GM19099 (cell line): ENCODE measurements around the gene SLC2A4.
A peak's percentile ranks its signal among the peaks of the same experiment; 100 is the strongest.

Experiments used
- POLR2A ChIP-seq: IDR thresholded peaks from 3 replicates; pipeline ENCODE4 v1.6.1; 2011; ENCODE audit warnings: low read depth; ENCODE audit not compliant: insufficient read length; ENCODE audit errors: extremely low read depth

SLC2A4 gene

GRCh38 chr17:7306911-7307685, 25.6 kb downstream of the SLC2A4 start, which contains the start of gene EIF5A:
EIF5A (plus strand) TSS chr17:7307628; CDS start chr17:7309636, 2,008 bp downstream.
- TF ChIP-seq POLR2A = peak; percentile 77

DNA sequence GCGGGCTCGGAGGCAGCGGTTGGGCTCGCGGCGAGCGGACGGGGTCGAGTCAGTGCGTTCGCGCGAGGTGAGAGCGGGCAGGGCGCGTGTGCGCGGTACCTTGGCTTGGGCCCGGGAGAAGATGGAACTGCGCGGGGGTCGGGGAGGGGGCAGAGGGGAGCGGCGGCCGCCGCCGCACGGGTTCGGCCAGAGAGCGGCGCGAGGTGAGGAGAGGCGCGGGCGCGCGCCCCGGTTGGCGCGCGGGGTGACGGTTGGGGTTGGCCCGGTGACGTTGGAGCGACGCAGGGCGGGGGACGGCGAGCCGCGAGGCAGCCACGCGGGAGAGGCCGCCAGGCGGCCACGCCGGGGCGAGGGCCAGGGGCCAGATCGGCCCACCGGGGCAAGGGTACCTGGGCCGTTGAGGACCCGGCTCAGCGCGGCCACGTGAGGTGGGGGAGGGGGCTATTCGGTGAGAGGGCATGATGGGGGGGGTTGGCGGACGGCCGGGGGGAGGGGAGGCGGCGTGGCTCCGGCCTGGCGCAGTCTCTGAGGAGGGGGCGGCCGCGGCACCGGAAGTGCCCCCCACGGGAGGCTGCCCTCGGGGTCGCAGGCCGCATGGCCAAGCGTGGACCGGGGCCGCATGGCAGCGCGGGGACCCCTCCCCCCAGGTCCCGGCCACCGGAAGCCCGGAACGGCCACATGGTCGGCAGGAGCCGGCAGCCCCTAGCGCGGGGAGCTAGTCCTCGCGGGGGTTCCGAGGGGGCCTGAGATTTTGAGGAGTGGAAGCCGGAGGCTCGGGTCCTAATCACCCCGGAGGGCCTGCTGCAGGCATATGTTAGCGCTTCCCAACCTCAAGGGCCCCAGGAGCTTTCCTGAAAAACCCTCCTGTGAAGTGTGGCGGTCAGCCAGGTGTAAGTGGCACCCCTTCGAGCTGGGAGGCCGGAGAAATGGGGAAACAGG, 26.4 kb downstream of the SLC2A4 start:
- no peak for TF ChIP-seq POLR2A

DNA sequence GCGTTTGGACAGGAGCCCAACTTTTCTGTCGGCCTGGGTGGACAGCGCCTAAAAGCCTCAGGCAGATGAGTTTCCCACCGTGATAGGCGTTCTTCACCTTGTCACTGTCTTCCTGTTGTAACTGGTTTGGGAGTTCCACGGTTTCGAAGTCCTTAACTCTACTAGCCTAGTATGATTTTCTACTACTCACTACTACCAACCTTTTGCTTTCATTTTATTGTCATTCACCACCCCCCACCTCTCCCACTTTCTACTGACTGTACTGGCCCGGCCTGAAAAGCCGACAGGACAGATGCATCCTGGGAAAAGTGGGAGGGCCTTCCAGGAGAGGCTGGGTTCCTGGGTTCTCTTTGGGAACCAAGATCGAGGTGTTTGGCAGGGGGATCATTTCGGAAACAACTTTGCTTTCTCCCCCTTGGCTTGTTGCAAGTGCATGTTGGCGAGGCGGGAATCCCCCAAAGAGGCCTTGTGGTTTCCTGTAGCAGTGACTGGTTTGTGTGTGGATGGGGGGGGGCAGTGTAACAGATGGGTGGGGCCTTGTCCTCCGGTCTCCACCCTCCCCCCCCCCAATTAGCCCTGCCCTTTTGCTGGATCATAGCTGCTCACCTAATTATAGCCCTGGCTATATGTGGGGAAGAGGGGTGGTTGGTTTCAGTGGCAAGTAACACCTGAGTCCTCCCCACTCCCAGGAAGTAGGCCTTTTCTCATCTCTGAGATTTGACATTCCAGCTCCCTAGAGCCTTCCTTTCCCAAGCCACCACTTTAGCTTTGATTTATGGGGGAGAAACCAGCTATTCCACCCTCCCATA, 27.3 kb downstream of the SLC2A4 start:
- TF ChIP-seq POLR2A = peak; percentile 64

- TF ChIP-seq POLR2A = no peak
These were observed 28.1 kb downstream of the SLC2A4 start for GRCh38 chr17:7309628-7310027.

GRCh38 chr17:7311110-7311705, 29.7 kb downstream of the SLC2A4 start:
- TF ChIP-seq POLR2A = no peak

GRCh38 chr17:7312432-7313087, 31.0 kb downstream of the SLC2A4 start:
- peak; percentile 4 for TF ChIP-seq POLR2A

GRCh38 chr17:7313088-7313889, 31.8 kb downstream of the SLC2A4 start:
- no peak for TF ChIP-seq POLR2A

DNA sequence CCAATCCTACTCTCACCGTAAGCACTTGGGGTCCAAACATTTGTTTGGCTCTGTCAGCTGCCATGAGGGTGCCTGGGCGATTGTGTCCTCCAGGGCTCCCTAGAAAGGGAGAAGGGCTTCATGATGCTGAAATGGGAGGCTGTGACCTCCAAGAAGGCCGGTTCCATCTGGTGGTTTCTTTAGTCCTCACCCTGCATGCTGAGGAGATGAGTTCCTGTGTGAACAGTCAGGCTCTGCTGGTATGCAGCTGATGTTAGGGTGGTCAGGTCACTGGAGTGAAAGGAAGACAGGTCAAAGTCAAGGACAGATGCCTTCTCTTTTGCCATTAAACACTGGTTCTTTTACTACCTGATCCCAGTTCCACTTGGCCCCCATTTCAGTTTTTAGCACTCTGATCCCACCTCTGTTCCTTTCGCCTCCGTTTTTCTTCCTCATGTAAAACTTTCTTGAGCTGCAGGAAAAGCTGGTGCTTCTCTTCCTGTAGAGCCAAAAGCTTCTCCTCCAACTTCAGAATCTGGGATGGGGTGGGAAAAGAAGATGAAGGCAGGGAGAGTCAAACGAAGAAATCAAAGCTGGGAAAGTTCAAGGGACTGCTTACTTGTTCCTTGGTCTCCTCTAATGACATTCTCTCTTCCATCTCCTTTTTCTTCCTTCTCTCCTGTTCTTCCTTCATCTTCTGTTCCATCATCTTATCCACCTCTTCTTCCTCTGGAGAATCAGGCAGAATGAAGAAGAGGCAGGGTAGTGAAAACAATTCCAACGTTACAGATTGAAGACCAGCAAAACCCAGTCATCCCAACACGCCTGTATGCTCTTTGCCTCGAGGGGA, 32.6 kb downstream of the SLC2A4 start:
- TF ChIP-seq POLR2A = no peak

DNA sequence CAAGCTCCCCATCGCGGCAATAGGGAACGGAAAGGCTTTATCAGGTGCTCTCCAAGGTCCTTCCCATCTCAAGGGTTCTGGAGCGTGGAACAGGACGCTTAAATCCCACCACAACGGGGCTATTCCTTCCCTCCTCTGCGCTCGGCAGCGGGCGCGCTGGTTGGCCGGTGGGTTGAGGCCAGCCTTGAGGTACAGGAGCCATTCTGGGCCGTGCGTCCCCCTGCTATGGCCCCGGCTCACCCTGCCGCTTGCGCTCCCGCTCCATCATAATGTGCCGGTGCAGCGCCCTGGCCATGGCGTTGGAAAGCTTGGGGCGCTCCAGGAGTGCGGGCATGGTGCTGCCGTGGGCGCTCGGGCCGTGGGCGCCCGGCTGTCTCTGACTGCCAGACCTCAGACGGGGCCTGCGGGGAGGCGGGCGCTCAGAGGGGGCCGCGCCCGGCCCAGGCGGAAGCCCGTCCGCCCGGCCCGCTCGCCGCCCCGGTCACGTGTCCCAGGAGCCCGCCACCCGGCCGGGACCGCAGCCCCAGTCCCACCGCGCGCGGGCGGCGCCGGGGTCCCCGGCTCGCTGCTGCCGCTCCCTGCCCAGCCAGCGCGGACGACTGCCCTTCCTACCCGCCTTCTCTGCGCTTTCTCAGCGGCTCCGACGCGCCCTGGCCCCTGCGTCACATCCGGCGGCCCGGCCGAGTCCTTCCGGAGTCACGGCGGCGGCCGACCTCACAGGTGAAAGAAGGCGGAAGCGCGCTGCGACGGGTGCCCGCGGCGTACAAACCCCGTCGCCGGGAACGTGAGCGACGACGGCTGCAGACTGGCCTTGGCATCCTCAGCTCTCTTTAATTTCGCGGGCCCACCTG, 33.4 kb downstream of the SLC2A4 start, which contains the start of gene GPS2:
Gene GPS2, minus strand, starts transcription at position 642 of the 851 bp plus-strand sequence. Its CDS starts 308 bp downstream, at position 334.
- peak; percentile 88 for TF ChIP-seq POLR2A

GRCh38 chr17:7315570-7316235, 34.2 kb downstream of the SLC2A4 start:
- TF ChIP-seq POLR2A = no peak
